Activated naive CD8-positive, alpha-beta T cell treated with anti-CD3 and anti-CD28 coated beads for 36 hours (primary cell): ENCODE data around the gene VPS13C. TPM values are rescaled to one million over a fixed set of nuclear protein-coding genes. Genes with fewer than 3 reads are reported as not detected.

Source experiments
- DNase-seq: peaks from one replicate; pipeline ENCODE4 v3.0.0; 2021
- H3K27ac Mint-ChIP-seq: one replicate; pipeline ENCODE4 v1.8.0; 2022; ENCODE audit warnings: mild to moderate bottlenecking, moderate library complexity, mixed read lengths
- H3K27me3 Mint-ChIP-seq: one replicate; pipeline ENCODE4 v1.8.0; 2022; ENCODE audit warnings: mild to moderate bottlenecking, mixed read lengths
- H3K36me3 Mint-ChIP-seq: one replicate; pipeline ENCODE4 v1.8.0; 2021; ENCODE audit warnings: mild to moderate bottlenecking, mixed read lengths
- H3K4me1 Mint-ChIP-seq: one replicate; pipeline ENCODE4 v1.8.0; 2021; ENCODE audit warnings: mixed read lengths
- H3K4me3 Mint-ChIP-seq: one replicate; pipeline ENCODE4 v1.8.0; 2022; ENCODE audit warnings: mild to moderate bottlenecking, moderate library complexity, mixed read lengths
- H3K9me3 Mint-ChIP-seq: one replicate; pipeline ENCODE4 v1.8.0; 2022; ENCODE audit warnings: mixed read lengths
- total RNA-seq, 2 experiments: library from RNA; stranded (reverse); gene quantifications; one replicate each; pipeline ENCODE4 v1.2.3, GENCODE V29; 2021

The VPS13C gene
- total RNA-seq, 2 experiments from 2014 or later = 29.8 to 31.5 TPM

DNA sequence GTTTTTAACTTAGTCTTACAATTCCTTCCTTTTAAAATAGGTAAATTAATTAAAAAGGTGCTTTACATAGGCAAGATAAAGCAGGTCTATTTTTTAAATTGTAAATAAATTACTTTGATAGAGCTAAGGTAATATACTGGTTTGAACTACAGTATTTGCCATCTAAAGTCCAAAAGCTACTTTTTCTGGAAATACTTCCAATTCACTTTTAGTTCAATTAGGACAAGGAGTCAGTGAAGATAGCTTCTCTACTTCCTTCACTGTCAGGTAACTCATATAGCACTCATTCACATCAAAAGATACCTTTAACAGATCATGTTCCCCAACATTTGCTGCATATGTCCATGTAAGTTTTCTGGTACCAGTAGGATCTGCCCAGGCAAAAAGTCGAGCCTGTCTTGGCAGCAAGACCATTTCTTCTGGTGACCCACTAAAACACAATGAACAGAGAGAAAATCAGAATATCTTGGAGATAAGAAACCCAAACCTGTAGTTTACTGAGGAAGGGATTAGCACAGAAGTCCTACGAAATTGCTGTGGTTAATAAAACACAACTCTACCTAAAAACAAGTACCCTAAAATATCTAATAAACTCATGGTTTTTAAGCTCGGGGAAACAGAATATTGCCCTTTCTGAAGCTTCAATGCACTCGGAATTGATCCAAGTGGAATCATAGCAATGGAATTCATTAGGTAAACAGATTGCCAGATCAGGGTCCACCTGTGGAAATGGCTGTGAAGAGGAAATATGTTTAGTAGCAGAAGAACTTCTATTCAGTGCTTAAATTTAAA, 153.1 kb downstream of the VPS13C start:
- H3K4me1 Mint-ChIP-seq = no peaks in the 10 kb centered on the region
- H3K4me3 Mint-ChIP-seq = no peak overlapping the region
- H3K27me3 Mint-ChIP-seq = no peaks in the 10 kb centered on the region
- H3K27ac Mint-ChIP-seq = no peak overlapping the region
- H3K36me3 Mint-ChIP-seq = peaks cover 56% of the 10 kb centered on the region
- H3K9me3 Mint-ChIP-seq = peaks cover 7% of the 10 kb centered on the region
- no peak for DNase-seq

DNA sequence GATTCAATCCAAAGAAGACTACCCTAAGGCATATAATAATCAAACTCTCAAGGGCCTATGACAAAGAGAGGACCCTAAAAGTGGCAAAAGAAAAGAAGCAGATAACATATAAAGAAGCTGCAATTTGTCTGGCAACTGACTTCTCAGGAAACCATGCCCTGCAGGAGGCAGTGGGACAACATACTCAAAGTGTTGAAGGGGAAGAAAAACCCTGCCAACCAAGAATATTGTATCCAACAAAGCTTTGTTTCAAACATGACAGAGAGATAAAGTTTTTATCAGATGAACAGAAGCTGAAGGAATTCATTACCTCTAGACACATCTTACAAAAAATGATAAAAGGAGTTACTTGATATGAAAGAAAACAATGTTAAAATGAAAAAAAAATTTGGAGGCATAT, 167.1 kb downstream of the VPS13C start:
- Mint-ChIP-seq H3K9me3 (peaks cover 20% of the 10 kb centered on the region), H3K27ac (no peak overlapping the region), H3K36me3 (peaks cover 75% of the 10 kb centered on the region), H3K4me1 (peaks cover 4% of the 10 kb centered on the region), H3K4me3 (no peak overlapping the region), H3K27me3 (no peaks in the 10 kb centered on the region)
- DNase-seq = no peak

DNA sequence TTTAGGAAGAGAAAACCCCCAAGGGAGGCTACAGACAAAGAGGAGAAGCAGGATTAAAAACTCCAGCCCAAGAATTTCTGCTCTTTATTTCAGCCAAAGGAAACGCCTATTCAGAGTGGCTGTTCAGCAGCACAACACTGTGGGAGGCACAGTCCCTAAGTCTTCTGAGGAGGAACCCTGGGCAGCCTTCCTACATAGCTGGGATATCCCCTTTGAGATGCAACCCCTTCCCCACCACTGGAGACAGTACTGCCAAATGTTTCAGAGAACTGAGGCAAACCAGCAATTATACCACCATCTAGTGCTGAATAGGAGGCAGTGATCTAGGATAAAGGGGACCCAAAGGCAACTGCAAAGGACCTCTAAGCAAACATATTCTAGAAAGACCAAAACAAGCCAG, 168.1 kb downstream of the VPS13C start:
- H3K36me3 Mint-ChIP-seq = peaks cover 66% of the 10 kb centered on the region
- H3K27ac Mint-ChIP-seq = no peak overlapping the region
- no peak for DNase-seq
- H3K27me3 Mint-ChIP-seq = no peaks in the 10 kb centered on the region
- H3K4me3 Mint-ChIP-seq = no peak overlapping the region
- peaks cover 4% of the 10 kb centered on the region for H3K4me1 Mint-ChIP-seq
- peaks cover 16% of the 10 kb centered on the region for H3K9me3 Mint-ChIP-seq

DNA sequence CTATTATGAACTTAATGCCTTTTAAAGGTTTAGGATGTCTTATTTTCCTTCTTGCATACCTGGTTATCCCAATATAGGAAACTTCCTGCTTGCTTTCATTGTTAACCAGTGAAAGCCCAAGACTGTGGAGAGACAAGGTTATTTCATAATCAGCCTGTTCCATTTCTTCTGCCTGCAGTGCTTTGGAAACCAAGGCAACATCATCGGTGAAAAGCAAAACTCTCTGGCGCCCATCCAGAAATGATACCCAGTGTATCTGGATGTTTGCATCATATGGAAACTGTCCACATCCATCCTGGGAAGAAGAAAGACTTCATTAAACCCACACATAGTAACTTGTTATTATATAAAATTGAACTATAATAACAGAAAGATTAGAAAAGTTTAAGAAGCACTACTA, 170.1 kb downstream of the VPS13C start:
- no peak overlapping the region for H3K4me3 Mint-ChIP-seq
- peaks cover 54% of the 10 kb centered on the region for H3K36me3 Mint-ChIP-seq
- H3K4me1 Mint-ChIP-seq = peaks cover 4% of the 10 kb centered on the region
- H3K9me3 Mint-ChIP-seq = peaks cover 9% of the 10 kb centered on the region
- DNase-seq = no peak
- no peak overlapping the region for H3K27ac Mint-ChIP-seq
- H3K27me3 Mint-ChIP-seq = no peaks in the 10 kb centered on the region

DNA sequence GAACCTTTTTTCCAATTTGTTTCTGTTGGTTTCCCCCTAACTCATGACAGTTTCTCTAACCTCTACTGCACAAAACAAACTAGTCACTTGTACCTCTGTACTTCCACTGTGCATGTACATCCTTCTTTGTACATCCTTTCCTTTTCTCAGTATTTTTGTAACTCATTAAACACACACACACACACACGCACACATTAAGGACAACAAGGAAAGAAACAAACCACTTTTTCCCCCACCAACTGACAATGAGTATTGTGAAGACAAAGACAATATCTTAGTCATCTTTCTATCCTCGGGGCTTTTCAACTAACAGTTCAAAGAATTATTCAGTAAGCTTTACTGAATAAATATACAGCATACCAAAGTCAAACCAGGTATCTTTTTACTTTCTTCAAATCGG, 170.5 kb downstream of the VPS13C start:
- H3K27me3 Mint-ChIP-seq = no peaks in the 10 kb centered on the region
- peaks cover 7% of the 10 kb centered on the region for H3K9me3 Mint-ChIP-seq
- H3K4me1 Mint-ChIP-seq = peaks cover 4% of the 10 kb centered on the region
- peak overlapping the region; percentile 34 for H3K27ac Mint-ChIP-seq
- H3K4me3 Mint-ChIP-seq = no peak overlapping the region
- no peak for DNase-seq
- H3K36me3 Mint-ChIP-seq = peaks cover 50% of the 10 kb centered on the region

DNA sequence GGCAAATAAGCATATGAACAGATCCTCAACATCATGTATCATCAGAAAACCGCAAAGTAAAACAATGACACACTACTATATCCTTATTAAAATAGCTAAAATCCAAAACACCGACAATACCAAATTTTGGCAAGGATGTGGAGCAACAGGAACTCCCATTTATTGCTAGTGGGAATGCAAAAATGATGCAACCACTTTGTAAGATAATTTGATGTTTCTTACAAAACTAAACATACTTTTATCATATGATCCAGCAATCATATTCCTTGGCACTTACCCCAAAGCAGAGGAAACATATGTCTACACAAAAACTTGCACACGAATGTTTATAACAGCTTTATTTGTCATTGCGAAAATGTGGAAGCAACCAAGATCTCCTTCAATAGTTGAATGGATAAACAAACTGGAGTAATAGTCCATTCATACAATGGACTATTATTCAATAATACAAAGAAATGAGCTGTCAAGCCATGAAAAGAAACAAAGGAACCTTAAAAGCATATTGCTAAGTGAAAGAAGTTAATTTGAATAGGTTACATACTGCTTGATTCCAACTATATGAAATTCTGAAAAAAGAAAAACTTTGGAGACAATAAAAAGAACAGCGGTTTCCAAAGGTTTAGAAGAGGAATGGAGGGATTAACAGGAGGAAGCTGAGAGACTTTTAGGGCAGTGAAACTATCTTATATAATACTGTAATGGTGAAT, 172.0 kb downstream of the VPS13C start:
- H3K36me3 Mint-ChIP-seq = peaks cover 35% of the 10 kb centered on the region
- no peak overlapping the region for H3K27ac Mint-ChIP-seq
- H3K4me3 Mint-ChIP-seq = no peak overlapping the region
- no peak for DNase-seq
- H3K27me3 Mint-ChIP-seq = no peaks in the 10 kb centered on the region
- H3K9me3 Mint-ChIP-seq = no peaks in the 10 kb centered on the region
- H3K4me1 Mint-ChIP-seq = peaks cover 4% of the 10 kb centered on the region

DNA sequence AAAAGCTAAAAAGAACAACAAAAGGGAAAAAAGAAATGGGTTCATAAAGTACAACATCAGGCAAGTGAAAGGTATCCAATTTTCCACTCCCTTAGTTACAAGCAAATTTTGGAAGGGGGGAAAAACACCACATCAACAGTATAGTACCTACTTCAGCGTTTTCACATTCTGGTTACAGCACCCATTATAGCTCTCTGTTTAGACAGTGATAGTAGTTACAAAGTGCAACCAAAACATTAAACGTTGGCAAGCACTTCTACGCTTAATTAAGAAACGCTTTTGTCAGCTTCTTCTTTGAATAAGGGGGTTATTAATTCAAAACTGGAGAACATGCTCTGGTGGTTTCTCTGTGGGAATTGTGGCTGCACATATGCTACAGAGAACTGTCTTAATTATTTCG, 180.2 kb downstream of the VPS13C start:
- H3K9me3 Mint-ChIP-seq = no peaks in the 10 kb centered on the region
- no peak overlapping the region for H3K27ac Mint-ChIP-seq
- H3K4me3 Mint-ChIP-seq = no peak overlapping the region
- no peak for DNase-seq
- no peaks in the 10 kb centered on the region for H3K4me1 Mint-ChIP-seq
- H3K27me3 Mint-ChIP-seq = no peaks in the 10 kb centered on the region
- peaks cover 4% of the 10 kb centered on the region for H3K36me3 Mint-ChIP-seq

DNA sequence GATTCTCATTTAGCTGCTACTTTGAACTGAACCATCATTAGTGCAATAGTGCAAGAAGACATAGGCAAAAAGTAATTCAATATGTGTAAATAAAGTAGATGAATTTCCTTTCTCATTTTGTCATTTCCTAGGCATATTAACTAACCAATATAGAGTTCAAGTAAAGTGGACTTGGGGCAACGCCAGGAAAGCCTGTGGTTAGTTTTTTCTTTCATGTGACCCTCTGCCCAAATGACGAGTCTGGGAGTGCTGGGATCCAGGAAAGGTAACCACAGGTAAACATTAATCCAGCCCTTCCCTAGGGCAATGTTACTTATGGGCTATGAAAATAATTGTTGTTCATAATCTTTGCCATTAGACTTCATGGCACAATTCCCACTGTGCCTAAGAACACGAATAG, 181.0 kb downstream of the VPS13C start:
- Mint-ChIP-seq H3K4me3 (no peak overlapping the region), H3K4me1 (no peaks in the 10 kb centered on the region), H3K9me3 (no peaks in the 10 kb centered on the region), H3K27ac (no peak overlapping the region), H3K27me3 (no peaks in the 10 kb centered on the region), H3K36me3 (peaks cover 4% of the 10 kb centered on the region)
- DNase-seq = no peak

DNA sequence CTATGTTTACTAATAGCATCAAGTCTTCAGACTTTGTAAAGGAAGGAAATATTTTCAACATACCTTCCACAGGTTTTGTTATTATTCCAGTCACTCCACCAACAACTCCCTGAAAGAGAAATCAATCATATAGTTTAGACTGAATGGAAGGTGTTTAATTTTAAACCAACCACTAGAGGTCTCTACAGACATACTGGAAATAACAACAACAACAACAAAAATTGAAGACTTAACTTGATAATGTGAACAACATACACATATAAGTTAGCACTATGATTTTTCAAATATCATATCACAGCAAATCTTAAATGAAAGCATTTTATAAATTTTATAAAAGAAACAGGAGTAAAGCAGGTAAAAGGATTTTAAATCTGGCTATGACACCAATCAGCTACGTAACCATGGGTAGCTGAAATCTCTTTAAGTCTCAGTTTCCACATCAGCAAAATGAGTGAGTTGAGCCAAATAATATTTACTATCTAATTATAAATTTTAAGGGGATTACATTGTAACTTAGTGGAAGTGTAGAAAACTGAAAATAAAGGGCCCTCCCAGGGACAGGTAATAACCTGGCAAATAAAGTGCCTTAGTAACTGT, 188.2 kb downstream of the VPS13C start:
- no peaks in the 10 kb centered on the region for H3K27me3 Mint-ChIP-seq
- peaks cover 13% of the 10 kb centered on the region for H3K36me3 Mint-ChIP-seq
- H3K9me3 Mint-ChIP-seq = no peaks in the 10 kb centered on the region

DNA sequence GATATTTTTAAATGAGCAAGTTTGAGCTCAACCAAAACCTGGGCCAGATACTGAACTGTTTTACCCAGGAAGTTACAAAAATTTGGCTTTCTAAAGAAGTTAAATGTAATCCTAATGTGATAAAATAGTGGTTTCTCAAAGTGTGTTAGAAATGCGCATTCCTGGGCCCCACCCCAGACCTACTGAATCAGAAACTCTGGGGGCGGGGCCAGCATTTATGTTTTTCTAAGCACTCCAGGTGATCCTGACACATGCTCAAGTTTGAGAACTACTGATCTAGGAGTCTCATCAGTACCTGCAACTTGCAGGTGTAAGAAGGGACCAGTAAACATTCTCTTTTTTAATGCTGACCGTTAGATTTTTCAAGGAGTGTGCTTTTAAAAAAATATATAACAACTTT, 190.6 kb downstream of the VPS13C start:
- DNase-seq = no peak
- Mint-ChIP-seq H3K4me1 (no peaks in the 10 kb centered on the region), H3K36me3 (peaks cover 12% of the 10 kb centered on the region), H3K4me3 (no peak overlapping the region), H3K9me3 (no peaks in the 10 kb centered on the region), H3K27me3 (no peaks in the 10 kb centered on the region), H3K27ac (no peak overlapping the region)

More for the DNA sequence above, 188.2 kb downstream of the VPS13C start:
- no peak overlapping the region for H3K4me3 Mint-ChIP-seq
- H3K27ac Mint-ChIP-seq = no peak overlapping the region
- no peak for DNase-seq
- no peaks in the 10 kb centered on the region for H3K4me1 Mint-ChIP-seq

DNA sequence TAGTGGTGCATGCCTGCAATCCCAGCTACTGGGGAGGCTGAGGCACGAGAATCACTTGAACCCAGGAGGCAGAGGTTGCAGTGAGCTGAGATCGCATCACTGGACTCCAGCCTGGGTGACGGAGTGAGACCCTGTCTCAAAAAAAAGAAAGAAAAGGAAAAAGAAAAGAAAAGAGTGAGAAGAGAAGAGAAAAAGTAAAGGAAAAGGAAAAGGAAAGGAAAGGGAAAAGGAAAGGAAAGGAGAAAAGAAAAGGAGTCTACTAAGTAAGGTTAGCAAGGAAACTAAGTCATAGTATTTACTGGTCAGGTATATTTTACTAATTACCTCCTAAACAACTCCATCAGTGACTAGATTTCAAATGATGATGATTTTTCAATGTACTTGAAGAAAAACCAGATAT, 198.3 kb downstream of the VPS13C start:
- H3K27ac Mint-ChIP-seq = no peak overlapping the region
- H3K36me3 Mint-ChIP-seq = peaks cover 11% of the 10 kb centered on the region
- DNase-seq = no peak
- no peaks in the 10 kb centered on the region for H3K27me3 Mint-ChIP-seq
- no peaks in the 10 kb centered on the region for H3K4me1 Mint-ChIP-seq
- H3K4me3 Mint-ChIP-seq = no peak overlapping the region
- H3K9me3 Mint-ChIP-seq = no peaks in the 10 kb centered on the region

DNA sequence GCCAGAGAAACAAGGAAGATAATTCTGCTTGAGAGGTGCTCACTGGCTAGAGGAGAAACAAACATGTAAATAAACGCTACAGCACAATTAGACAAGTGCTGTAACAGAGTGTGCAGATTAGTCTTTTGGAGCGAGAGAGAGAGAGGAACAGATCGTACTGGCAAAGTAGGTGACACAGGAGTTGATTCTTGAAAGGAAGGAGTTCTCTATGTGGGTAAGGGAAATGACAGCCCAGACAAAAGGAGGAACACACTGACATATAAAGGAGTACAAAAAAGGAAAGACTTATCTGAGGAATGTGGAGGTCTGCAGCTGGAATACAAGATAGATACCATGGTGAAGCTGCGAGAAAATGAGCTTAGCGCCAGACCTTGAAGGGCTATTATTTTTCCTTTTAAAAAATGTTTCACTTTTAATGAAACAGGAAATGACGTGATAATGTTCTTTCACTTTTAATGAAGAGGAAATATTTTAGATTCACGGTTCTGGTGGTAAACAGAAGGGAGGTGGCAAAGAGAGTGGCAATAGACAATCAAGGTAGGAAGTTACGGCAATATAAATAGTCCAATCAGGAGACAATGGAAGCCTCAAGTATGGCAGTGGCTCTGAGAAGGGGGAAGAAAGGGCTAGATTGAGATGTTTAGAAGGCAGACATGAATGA, 202.9 kb downstream of the VPS13C start:
- Mint-ChIP-seq H3K27me3 (no peaks in the 10 kb centered on the region), H3K36me3 (peaks cover 14% of the 10 kb centered on the region), H3K27ac (no peak overlapping the region), H3K4me3 (no peak overlapping the region), H3K4me1 (no peaks in the 10 kb centered on the region), H3K9me3 (no peaks in the 10 kb centered on the region)
- no peak for DNase-seq

DNA sequence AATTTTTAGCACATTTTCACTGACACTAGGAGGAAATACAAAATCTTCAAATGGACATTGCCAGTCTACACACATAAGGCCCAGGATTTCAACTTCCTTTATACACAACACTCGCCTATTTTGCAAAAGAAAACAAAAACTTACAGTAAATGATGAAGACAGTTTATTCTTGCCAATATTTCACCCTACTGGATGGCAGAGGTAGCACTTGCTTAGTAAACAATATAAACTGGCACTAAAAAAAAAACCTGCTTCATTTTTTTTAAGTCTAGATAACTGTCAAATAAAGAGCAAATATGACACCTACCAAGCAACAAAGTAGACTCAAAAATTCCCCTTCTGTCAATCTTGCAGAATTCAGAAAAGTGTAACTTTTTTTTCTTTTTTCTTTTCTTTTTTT, 204.0 kb downstream of the VPS13C start:
- H3K36me3 Mint-ChIP-seq = peaks cover 15% of the 10 kb centered on the region
- H3K27me3 Mint-ChIP-seq = no peaks in the 10 kb centered on the region
- H3K9me3 Mint-ChIP-seq = no peaks in the 10 kb centered on the region
- H3K4me3 Mint-ChIP-seq = no peak overlapping the region
- H3K4me1 Mint-ChIP-seq = no peaks in the 10 kb centered on the region
- no peak overlapping the region for H3K27ac Mint-ChIP-seq
- no peak for DNase-seq

DNA sequence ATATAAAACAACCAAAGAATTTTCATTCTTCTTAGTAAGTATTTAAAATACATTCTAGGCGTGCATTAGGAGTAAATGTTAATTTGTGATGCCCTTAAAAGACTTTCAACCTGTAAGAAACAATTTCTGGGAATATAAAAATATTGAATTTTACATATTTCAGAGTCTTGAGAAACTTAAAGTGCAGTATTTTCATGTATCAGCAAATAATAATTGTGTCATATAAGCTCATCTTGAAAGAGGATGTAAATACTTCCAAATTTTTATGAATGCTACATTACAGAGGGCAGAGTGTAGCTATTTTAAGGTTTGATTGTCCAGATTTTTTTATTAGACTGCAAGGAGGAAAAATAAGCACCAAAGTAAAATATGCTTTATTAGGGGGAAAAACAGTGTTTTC, 207.1 kb downstream of the VPS13C start:
- Mint-ChIP-seq H3K27me3 (no peaks in the 10 kb centered on the region), H3K4me3 (no peak overlapping the region), H3K4me1 (no peaks in the 10 kb centered on the region), H3K27ac (no peak overlapping the region), H3K9me3 (no peaks in the 10 kb centered on the region), H3K36me3 (peaks cover 9% of the 10 kb centered on the region)
- DNase-seq = no peak

DNA sequence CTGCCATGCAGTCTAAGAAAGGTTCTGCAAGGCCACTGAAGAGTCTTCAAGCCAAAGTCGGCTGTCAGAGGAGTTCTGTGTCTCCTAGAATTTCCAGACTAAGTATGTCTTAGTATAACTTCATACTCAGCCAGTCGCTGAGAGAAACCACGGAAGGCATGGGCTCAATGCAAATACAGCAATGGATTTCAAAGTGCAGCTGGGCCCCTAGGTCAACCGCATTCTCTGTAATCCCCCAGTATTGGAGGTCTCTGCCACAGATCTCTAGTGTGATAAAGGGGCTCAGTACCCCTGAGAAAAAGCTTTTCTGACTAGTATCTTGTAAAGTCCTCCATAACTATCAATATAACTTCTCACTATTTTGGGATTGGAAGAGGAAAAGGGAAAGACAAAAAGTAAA, 208.3 kb downstream of the VPS13C start:
- H3K27ac Mint-ChIP-seq = no peak overlapping the region
- no peaks in the 10 kb centered on the region for H3K4me1 Mint-ChIP-seq
- no peaks in the 10 kb centered on the region for H3K9me3 Mint-ChIP-seq
- H3K27me3 Mint-ChIP-seq = no peaks in the 10 kb centered on the region
- H3K36me3 Mint-ChIP-seq = peaks cover 9% of the 10 kb centered on the region
- H3K4me3 Mint-ChIP-seq = no peak overlapping the region
- DNase-seq = no peak
